Measurements from ENCODE around the gene RHCE. TPM values are rescaled to one million over a fixed set of nuclear protein-coding genes. Genes with fewer than 3 reads are reported as not detected.
"Not testable (repeated sequence)": the region's sequence is repeated elsewhere in the genome, so short reads cannot be mapped to it uniquely, and the experiment has no call there.

RHCE gene
- polyA plus RNA-seq, 1 donor from 2014 or later, result 0.30 TPM

DNA sequence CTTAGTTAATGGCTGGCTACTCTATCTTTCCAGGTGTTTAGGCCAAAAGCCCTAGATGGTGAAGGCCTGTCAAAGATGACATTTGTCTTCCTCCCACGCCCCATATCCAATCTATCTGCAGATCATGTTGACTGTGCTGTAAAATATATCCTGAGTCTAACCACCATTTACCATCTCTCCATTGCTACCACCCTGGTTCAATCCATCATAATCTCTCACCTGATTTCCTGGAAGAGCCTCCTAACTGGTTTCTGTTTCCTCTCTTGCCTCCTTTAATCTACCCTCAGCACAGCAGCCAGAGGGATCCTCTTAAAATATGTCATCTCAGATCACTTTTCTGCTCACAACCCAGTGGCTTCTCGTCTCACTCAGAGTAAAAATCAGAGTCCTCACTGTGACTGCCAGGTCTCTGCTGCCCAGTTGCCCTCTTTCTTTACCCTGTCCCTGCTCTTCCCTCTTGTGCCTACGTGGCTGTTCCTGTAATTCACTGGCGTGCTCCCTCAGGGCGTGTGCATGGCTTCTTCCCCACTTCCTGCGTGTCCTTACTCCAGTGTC, 64.7 kb downstream of the RHCE start:
- no peaks in the 10 kb centered on the region for H3K9me3 Mint-ChIP-seq
- no peaks in the 10 kb centered on the region for H3K27me3 Mint-ChIP-seq
- no peaks in the 10 kb centered on the region for H3K4me1 Mint-ChIP-seq
- peak overlapping the region in 1 of 3 donors; percentile 71 for H3K27ac Mint-ChIP-seq
- H3K36me3 Mint-ChIP-seq, result no peaks in the 10 kb centered on the region
- H3K4me3 Mint-ChIP-seq, result no peak overlapping the region

DNA sequence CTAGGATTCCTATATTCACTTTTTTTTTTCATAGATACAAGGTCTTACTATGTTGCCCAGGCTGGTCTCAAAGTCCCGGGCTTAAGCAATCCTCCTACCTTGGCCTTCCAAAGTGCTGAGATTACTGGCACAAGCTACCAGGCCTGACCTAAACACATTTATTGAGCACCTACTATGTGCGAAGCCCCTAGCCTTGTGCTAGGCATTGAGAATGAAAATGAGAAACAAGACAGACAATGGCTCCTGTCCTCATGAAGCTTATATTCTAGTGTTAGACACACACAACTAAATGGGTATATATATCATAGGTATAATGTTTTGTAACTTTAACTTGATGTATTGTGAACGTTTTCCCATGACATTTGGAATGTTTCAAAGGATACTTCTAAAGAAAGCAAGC, 71.0 kb downstream of the RHCE start:
- H3K36me3 Mint-ChIP-seq, result peaks cover 4% of the 10 kb centered on the region
- no peaks in the 10 kb centered on the region for H3K27me3 Mint-ChIP-seq
- H3K9me3 Mint-ChIP-seq, result no peaks in the 10 kb centered on the region
- no peak overlapping the region for H3K4me3 Mint-ChIP-seq
- H3K27ac Mint-ChIP-seq, result no peak overlapping the region
- H3K4me1 Mint-ChIP-seq, result peaks cover 0 to 3% (median 0%) of the 10 kb centered on the region in 3 donors

DNA sequence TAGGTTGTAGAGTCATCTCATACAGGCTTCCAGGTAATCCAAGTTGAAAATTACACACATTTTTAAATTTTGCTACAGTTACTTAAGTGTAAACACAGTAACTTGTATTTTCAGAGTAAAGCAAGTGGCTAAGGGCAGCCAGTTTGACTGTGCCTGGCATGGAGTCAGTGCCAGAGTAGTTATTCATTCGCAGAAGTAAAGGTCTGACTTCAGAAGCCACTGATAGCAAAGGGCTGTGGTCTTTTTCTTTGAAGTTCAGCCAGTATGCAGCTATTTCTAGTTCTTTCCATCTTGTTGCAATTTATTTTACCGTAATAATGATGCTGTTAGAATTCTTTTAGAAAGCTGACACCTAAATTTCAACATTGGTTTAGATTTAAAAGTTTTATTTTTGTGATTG, 73.1 kb downstream of the RHCE start:
- peaks cover 5 to 7% (median 5%) of the 10 kb centered on the region in 3 donors for H3K4me1 Mint-ChIP-seq
- H3K36me3 Mint-ChIP-seq, result peaks cover 4% of the 10 kb centered on the region
- H3K4me3 Mint-ChIP-seq, result no peak overlapping the region
- H3K27ac Mint-ChIP-seq, result no peak overlapping the region
- H3K27me3 Mint-ChIP-seq, result no peaks in the 10 kb centered on the region
- H3K9me3 Mint-ChIP-seq, result no peaks in the 10 kb centered on the region

DNA sequence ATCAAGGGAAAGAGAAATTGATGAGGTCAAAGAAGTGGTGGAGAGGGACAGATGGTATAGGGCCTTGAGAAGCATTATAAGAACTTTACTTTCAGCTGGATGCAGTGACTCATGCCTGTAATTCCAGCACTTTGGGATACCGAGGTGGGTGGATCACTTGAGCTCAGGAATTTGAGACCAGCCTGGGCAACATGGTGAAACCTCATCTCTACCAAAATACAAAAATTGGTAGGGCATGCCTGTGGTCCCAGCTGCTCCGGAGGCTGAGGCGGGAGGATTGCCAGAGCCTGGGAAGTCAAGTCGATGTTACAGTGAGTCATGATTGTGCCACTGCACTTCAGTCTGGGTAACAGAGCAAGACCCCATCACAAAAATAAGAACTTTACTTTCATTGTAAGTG, 76.8 kb downstream of the RHCE start:
- no peaks in the 10 kb centered on the region for H3K27me3 Mint-ChIP-seq
- no peak overlapping the region for H3K27ac Mint-ChIP-seq
- no peaks in the 10 kb centered on the region for H3K9me3 Mint-ChIP-seq
- H3K36me3 Mint-ChIP-seq, result peaks cover 6% of the 10 kb centered on the region
- peaks cover 19 to 22% (median 19%) of the 10 kb centered on the region in 3 donors for H3K4me1 Mint-ChIP-seq
- no peak overlapping the region for H3K4me3 Mint-ChIP-seq

DNA sequence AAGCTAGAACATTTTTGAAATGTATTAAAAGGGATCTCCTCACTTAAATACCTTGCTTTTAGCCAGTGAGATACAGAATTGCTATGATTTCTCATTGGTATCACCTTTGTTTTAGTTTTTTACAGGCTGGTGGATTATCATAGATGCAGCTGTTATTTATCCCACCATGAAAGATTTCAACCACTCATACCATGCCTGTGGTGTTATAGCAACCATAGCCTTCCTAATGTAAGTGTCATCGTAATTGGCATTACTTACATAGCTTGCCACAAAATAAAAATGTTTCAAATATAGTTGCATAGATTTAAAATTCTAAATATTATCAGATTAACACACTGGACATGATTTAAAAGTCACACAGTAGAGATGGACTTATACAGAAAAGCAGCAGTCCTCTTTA, 77.8 kb downstream of the RHCE start:
- no peaks in the 10 kb centered on the region for H3K27me3 Mint-ChIP-seq
- H3K36me3 Mint-ChIP-seq, result peaks cover 6% of the 10 kb centered on the region
- no peaks in the 10 kb centered on the region for H3K9me3 Mint-ChIP-seq
- peaks cover 17 to 23% (median 22%) of the 10 kb centered on the region in 3 donors for H3K4me1 Mint-ChIP-seq
- no peak overlapping the region for H3K4me3 Mint-ChIP-seq
- H3K27ac Mint-ChIP-seq, result no peak overlapping the region

DNA sequence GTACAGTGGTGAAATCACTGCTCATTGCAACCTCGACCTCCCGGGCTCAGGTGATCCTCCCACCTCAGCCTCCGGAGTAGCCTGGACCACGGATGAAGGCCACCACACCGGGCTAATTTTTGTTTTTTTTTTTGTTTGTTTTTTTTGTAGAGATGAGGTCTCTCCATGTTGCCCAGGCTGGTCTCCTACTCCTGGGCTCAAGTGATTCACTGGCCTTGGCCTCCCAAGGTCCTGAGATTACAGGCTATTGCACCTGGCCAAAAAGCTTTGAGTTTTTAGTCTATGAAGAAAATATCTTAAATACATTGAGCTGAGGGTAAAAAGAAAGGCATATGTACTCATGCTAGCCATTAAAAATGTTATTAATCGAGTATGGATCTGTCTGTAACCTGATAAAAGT, 78.9 kb downstream of the RHCE start:
- no peaks in the 10 kb centered on the region for H3K9me3 Mint-ChIP-seq
- H3K27ac Mint-ChIP-seq, result no peak overlapping the region
- H3K4me3 Mint-ChIP-seq, result no peak overlapping the region
- H3K36me3 Mint-ChIP-seq, result peaks cover 2% of the 10 kb centered on the region
- H3K4me1 Mint-ChIP-seq, result peaks cover 17 to 24% (median 23%) of the 10 kb centered on the region in 3 donors
- H3K27me3 Mint-ChIP-seq, result no peaks in the 10 kb centered on the region

DNA sequence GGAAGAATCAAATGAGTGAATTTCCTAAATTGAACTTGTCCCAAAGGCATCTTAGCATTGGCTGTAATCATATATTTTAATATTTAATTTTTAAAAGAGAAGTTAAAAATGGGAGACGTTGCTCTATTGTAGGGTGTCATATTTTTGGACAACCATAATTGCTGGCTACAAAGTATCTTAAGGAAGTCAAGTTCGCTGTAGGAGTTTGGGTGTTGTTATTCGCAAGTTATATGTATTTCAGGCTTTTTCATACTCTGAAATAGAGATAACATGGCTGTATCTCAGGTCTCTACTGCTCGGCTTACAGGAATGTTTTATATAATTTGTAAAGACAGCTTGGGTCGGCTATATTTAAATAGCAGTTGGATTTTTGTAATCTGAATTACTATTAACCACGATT, 81.6 kb downstream of the RHCE start:
- Mint-ChIP-seq H3K9me3 (no peaks in the 10 kb centered on the region), H3K36me3 (peaks cover 2% of the 10 kb centered on the region), H3K4me3 (peak overlapping the region; percentile 94 to 99 (median 97)), H3K4me1 (peaks cover 15 to 32% (median 23%) of the 10 kb centered on the region in 3 donors), H3K27ac (peak overlapping the region; percentile 67 to 97 (median 97)), H3K27me3 (no peaks in the 10 kb centered on the region)

DNA sequence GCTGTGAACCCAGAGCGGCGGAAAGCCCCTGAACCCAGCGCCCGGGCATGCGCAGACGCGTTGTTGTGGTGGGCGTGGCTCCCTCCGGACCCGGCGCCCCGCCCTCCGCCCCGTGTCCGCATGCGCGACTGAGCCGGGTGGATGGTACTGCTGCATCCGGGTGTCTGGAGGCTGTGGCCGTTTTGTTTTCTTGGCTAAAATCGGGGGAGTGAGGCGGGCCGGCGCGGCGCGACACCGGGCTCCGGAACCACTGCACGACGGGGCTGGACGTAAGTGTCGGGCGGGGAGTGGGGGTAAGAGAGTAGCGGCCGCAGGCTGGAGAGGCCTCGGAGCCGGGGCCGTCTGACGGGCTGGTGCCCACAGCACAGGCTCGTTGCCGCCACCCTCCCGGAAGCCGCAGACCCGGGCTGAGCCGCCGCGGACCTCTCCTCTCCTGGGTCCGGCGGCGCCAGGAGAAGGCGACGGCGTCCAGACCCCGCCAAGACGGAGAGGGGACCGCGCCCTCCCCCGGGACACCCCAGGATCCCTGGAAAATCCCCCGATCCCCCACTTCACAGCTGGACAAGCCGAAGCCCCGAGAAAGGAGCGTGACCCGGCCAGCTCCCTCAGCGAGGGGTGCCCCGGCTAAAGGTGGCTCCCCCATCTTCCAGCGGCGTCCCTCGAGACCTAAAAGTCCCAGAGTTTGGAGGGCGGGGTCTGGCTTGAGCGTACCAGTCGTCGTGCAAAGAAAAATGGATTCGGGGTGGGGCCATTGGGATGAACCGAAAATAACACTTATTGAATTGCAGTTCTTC, 82.2 kb downstream of the RHCE start, which contains the start of gene TMEM50A:
Gene TMEM50A (plus strand): TSS at position 147 of the 794 bp plus-strand sequence. CDS start 2,153 bp downstream, outside the sequence.
- no peaks in the 10 kb centered on the region for H3K9me3 Mint-ChIP-seq
- H3K36me3 Mint-ChIP-seq, result peaks cover 2% of the 10 kb centered on the region
- peaks cover 15 to 28% (median 22%) of the 10 kb centered on the region in 3 donors for H3K4me1 Mint-ChIP-seq
- H3K27me3 Mint-ChIP-seq, result no peaks in the 10 kb centered on the region
- H3K27ac Mint-ChIP-seq, result peak within 1 kb of the TSS; percentile 67 to 97 (median 97)
- H3K4me3 Mint-ChIP-seq, result peak within 1 kb of the TSS; percentile 94 to 99 (median 97)

DNA sequence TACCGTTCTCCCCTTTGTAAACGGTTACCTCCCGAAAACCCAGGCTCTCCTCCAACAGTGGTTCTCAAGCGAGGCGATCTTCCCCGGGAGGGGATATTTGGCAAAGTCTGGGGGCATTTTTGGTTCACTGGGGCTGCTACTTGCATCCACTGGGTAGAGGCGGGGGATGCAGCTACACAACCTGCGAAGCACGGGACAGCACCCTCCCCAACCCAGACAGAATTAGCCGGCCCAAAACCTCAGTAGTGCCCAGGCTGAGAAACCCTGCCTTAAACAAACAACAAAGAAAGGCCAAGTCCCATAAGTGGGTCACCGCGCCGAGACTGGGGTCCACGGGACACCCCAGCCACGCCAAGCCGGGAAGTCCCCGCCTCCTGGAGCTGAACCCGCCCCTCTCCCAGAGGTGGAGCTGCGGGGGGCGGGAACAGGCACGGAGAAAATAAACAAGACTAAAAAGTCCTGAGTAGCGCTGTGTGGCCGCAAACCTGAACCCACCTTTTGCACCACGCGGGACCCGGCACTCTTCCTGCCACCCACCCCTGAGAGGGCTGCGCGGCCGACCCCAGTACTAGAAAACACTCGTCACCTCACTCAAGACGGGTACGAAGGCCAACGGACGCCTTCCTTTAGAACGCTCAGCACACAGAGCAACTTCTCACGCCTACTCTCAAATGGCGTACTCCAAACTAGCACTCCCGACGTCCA, 83.0 kb downstream of the RHCE start:
- peak overlapping the region; percentile 94 to 99 (median 97) for H3K4me3 Mint-ChIP-seq
- not testable (repeated sequence) for H3K9me3 Mint-ChIP-seq, H3K36me3 Mint-ChIP-seq, H3K27me3 Mint-ChIP-seq
- peak overlapping the region; percentile 67 to 97 (median 97) for H3K27ac Mint-ChIP-seq
- H3K4me1 Mint-ChIP-seq, result peaks cover 14 to 27% (median 18%) of the 10 kb centered on the region in 3 donors

DNA sequence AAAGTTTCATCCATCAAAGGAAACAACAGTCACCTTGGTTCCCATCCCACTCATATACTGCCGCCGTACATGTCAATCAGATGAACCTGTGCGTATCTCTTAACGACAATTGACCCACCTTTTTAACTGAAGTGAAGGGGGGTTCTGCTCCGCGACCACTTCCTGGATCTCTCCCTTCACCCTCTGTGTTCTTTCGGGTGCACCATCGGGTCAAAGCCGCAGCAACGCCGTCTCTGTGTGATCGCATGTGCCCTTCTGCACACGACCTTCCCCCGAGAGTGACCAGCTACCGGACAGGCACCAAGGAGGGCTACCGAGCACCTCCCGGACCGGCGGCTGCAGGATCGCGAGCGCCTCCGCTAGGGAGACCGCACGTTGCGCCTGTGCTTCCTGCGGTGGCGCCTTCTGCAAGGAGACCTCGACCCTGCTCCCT, 83.7 kb downstream of the RHCE start:
- Mint-ChIP-seq H3K27ac (peak overlapping the region; percentile 67 to 92 (median 87)), H3K4me3 (peak overlapping the region; percentile 90 to 96 (median 90)), H3K4me1 (peaks cover 13 to 28% (median 18%) of the 10 kb centered on the region in 3 donors)
- H3K9me3 Mint-ChIP-seq, H3K36me3 Mint-ChIP-seq, H3K27me3 Mint-ChIP-seq: not testable (repeated sequence)

DNA sequence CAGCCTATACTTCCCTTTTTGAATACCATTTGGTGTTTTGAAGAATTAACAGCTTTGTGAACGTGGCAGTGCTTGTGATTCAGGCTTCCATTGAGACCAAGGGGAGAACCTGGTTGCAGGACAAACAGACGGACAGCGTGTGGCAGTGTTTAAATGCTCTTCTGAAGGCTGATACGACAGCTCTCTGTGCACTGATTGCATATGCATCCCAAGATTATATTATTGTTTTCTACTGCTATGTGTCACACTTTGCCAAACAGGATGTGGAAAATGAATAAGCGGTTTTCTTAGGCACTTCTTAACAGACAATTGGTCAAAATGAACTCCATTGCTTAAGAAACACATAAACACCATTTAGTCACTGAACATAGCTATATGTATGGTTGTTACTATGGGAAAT, 90.7 kb downstream of the RHCE start:
- H3K36me3 Mint-ChIP-seq, H3K9me3 Mint-ChIP-seq, H3K4me3 Mint-ChIP-seq, H3K27me3 Mint-ChIP-seq: not testable (repeated sequence)
- peaks cover 0 to 15% (median 3%) of the 10 kb centered on the region in 3 donors for H3K4me1 Mint-ChIP-seq
- H3K27ac Mint-ChIP-seq, result peak overlapping the region in 1 of 3 donors; percentile 18

DNA sequence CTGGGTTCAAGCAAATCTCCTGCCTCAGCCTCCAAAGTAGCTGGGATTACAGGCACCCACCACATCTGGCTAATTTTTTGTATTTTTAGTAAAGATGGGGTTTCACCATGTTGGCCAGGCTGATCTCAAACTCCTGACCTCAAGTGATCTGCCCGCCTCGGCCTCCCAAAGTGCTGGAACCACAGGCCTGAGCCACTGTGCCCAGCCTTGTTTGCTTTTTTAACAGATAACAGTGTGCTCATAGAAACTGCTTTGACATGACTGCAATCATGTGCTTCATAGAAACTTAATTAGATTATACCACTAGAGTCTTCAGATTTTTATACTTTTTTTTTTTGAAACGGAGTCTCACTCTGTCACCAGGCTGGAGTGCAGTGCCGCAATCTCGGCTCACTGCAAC, 91.3 kb downstream of the RHCE start:
- H3K27me3 Mint-ChIP-seq, H3K9me3 Mint-ChIP-seq, H3K36me3 Mint-ChIP-seq, H3K4me3 Mint-ChIP-seq: not testable (repeated sequence)
- Mint-ChIP-seq H3K4me1 (peaks cover 0 to 12% (median 3%) of the 10 kb centered on the region in 3 donors), H3K27ac (peak overlapping the region in 1 of 3 donors; percentile 18)

DNA sequence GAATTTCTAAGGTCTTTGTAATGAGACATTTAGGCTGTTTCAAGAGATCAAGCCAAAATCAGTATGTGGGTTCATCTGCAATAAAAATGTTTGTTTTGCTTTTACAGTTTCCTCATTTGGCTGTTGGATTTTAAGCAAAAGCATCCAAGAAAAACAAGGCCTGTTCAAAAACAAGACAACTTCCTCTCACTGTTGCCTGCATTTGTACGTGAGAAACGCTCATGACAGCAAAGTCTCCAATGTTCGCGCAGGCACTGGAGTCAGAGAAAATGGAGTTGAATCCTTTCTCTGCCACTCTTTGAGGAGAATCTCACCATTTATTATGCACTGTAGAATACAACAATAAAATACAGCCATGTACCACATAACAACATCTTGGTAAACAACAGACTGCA, 91.8 kb downstream of the RHCE start:
- not testable (repeated sequence) for H3K27ac Mint-ChIP-seq, H3K4me1 Mint-ChIP-seq, H3K4me3 Mint-ChIP-seq

DNA sequence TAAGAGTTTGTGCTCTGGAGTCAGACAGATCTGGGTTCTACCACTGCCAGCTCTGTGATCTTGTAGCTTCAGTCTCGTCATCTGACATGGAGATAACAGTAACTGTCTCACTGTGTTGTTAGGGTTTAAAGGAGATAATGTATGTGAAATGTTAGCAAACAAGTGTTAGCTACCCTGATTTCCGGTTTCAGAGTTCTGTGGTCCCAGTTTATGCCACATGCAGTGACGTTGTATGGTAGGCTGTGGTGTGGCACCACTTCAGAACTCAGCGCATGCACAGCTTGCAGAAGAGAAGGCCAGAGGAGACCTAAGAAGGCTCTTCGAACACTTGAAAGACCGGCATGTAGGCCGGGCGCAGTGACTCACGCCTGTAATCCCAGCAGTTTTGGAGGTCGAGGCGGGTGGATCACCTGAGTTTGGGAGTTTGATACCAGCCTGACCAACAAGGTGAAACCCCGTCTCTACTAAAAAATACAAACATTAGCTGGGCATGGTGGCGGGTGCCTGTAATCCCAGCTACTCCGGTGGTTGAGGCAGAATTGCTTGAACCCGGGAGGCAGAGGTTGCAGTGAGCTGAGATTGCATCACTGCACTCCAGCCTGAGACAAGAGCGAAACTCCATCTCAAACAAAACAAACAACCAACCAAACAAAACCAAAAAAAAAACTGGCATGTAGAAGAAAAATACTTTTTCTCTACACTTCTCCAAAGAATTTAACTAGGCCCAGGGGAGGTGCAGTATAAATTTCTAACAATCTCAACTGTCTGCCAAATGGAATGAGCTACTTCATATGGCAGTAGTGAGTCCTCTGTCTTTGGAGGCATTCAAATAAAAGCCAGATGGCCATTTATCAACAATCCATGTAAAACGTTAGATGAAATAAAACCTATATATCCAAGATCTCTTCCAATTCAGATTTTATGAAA, 92.5 kb downstream of the RHCE start:
- H3K9me3 Mint-ChIP-seq, H3K36me3 Mint-ChIP-seq, H3K4me3 Mint-ChIP-seq, H3K4me1 Mint-ChIP-seq, H3K27me3 Mint-ChIP-seq, H3K27ac Mint-ChIP-seq: not testable (repeated sequence)

More for the DNA sequence above, 91.8 kb downstream of the RHCE start:
- not testable (repeated sequence) for H3K36me3 Mint-ChIP-seq, H3K9me3 Mint-ChIP-seq, H3K27me3 Mint-ChIP-seq
